Measurements from ENCODE around the gene PRMT6.

DNA sequence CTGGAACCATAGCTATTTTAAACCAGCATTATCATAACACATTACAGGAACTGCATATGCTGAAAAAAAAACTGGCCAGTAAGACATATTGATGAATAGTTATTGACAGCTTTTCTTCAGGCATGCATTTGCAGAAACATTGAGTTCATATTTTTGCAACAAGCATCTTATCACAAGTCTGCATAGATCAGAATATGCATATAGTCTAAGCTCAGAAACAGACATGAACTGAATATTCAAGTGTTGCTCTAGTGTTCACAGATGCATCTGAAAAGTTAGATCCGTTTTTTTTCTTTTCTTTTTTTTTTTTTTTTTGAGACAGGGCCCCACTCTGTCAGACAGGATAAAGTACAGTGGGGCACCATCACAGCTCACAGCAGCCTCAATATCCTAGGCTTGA lies 22.8 kb downstream of the PRMT6 start:
- TF ChIP-seq CTCF (IDR thresholded peaks at IDR 0.05), result no peak
- no peak for TF ChIP-seq POLR2A (IDR thresholded peaks at IDR 0.05)
